HG02973 (cell line): Measurements from ENCODE around the gene CFAP70.
"Not testable (repeated sequence)": the region's sequence is repeated elsewhere in the genome, so short reads cannot be mapped to it uniquely, and the experiment has no call there.

Source experiments
- ATAC-seq: cut with Tn5 transposase; IDR thresholded peaks from one replicate; pipeline ENCODE4 v1.9.1; 2021; ENCODE audit warnings: moderate library complexity; ENCODE audit not compliant: unreplicated experiment

Gene CFAP70

GRCh38 chr10:73340121-73340520 lies 18.5 kb downstream of the CFAP70 start:
- no peak for ATAC-seq

- ATAC-seq = no peak
Measured at GRCh38 chr10:73339436-73339835, 19.2 kb downstream of the CFAP70 start.

GRCh38 chr10:73338801-73339368 lies 19.8 kb downstream of the CFAP70 start:
- no peak for ATAC-seq

- ATAC-seq = no peak
Measured at GRCh38 chr10:73333202-73333601, 25.5 kb downstream of the CFAP70 start.

GRCh38 chr10:73332379-73332778 lies 26.3 kb downstream of the CFAP70 start:
- no peak for ATAC-seq

- ATAC-seq = not testable (repeated sequence)
Measured at GRCh38 chr10:73328523-73328922, 30.1 kb downstream of the CFAP70 start.

GRCh38 chr10:73325290-73325689 lies 33.4 kb downstream of the CFAP70 start:
- ATAC-seq = not testable (repeated sequence)

- not testable (repeated sequence) for ATAC-seq
Measured at GRCh38 chr10:73323582-73323981, 35.1 kb downstream of the CFAP70 start.

GRCh38 chr10:73310475-73310874 lies 48.2 kb downstream of the CFAP70 start:
- ATAC-seq = no peak

- ATAC-seq = no peak
Measured at GRCh38 chr10:73307203-73307800, 51.4 kb downstream of the CFAP70 start.

GRCh38 chr10:73306171-73306708 lies 52.4 kb downstream of the CFAP70 start:
- ATAC-seq = no peak

- ATAC-seq = no peak
Measured at GRCh38 chr10:73296946-73297345, 61.7 kb downstream of the CFAP70 start.

- ATAC-seq = no peak
Measured at GRCh38 chr10:73293461-73293860, 65.2 kb downstream of the CFAP70 start.

GRCh38 chr10:73289958-73290357 lies 68.7 kb downstream of the CFAP70 start:
- no peak for ATAC-seq

- no peak for ATAC-seq
Measured at GRCh38 chr10:73287441-73287840, 71.2 kb downstream of the CFAP70 start.

- ATAC-seq = no peak
Measured at GRCh38 chr10:73281097-73281496, 77.6 kb downstream of the CFAP70 start.

- ATAC-seq = no peak
Measured at GRCh38 chr10:73264423-73264822, 94.2 kb downstream of the CFAP70 start.

- no peak for ATAC-seq
Measured at GRCh38 chr10:73263693-73264347, 94.8 kb downstream of the CFAP70 start.

- no peak for ATAC-seq
Measured at GRCh38 chr10:73262880-73263555, 95.6 kb downstream of the CFAP70 start.

- ATAC-seq = no peak
Measured at GRCh38 chr10:73262105-73262730, 96.4 kb downstream of the CFAP70 start.

- ATAC-seq = no peak
Measured at GRCh38 chr10:73261362-73261995, 97.2 kb downstream of the CFAP70 start.
